Erythroblast (primary cell): ENCODE data around the gene DLGAP4.

Source experiments
- GATA1 ChIP-seq: IDR thresholded peaks from 2 replicates; pipeline ENCODE4 v1.6.1; 2011; ENCODE audit warnings: low read depth, mild to moderate bottlenecking, control low read depth, low read length, moderate library complexity
- POLR2A ChIP-seq: IDR thresholded peaks from 2 replicates; pipeline ENCODE4 v1.6.1; 2011; ENCODE audit warnings: mild to moderate bottlenecking, low read length

- TF ChIP-seq POLR2A (no peak), GATA1 (no peak)
Observed at GRCh38 chr20:36320261-36320897, 14.2 kb downstream of the DLGAP4 start.
